ENCODE measurements around the gene BEND7.
"Not testable (repeated sequence)": the region's sequence is repeated elsewhere in the genome, so short reads cannot be mapped to it uniquely, and the experiment has no call there.

BEND7 gene

DNA sequence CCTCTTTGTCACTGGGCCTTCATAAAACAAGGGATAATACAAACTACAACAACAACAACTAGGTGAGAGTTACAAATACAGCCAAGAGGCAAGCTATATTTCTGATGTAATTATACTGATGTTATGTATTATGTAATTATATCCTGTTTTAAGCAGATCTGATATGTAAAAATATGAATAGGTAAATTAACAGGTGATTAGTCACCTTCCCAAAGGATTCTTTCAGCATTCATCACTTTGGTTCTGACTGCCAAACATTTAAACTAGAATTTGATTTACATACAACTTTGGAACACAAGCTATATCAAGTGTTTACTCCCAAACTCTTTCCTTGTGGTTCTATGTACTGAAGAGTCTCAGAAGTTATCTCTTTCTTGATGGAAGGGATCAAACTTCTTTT, 53.7 kb downstream of the BEND7 start:
- DNase-seq: no peak

DNA sequence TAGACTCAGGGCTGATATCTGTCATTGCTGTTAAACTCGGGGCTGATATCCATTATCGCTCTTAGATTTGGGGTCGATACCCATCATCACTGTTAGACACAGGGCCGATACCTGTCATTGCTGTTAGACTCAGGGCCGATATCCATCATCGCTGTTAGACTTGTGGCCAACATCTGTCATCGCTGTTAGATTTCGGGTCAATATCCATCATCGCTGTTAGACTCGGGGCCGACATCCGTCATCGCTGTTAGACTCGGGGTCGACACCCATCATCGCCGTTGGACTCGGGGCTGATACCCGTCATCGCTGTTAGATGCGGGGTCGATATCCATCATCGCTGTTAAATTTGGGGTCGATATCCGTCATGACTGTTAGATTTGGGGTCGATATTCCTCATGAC, 54.8 kb downstream of the BEND7 start:
- no peak for DNase-seq

DNA sequence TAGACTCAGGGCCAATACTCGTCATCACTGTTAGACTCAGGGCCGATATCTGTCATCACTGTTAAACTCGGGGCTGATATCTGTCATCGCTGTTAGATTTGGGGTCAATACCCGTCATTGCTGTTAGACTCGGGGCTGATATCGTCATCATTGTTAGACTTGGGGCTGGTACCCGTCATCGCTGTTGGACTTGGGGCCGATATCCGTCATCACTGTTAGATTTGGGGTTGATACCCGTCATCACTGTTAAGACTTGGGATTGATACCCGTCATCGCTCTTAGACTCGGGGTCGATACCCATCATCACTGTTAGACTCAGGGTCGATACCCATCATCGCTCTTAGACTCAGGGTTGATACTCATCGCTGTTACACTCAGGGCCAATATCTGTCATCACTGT, 56.5 kb downstream of the BEND7 start:
- DNase-seq: no peak

DNA sequence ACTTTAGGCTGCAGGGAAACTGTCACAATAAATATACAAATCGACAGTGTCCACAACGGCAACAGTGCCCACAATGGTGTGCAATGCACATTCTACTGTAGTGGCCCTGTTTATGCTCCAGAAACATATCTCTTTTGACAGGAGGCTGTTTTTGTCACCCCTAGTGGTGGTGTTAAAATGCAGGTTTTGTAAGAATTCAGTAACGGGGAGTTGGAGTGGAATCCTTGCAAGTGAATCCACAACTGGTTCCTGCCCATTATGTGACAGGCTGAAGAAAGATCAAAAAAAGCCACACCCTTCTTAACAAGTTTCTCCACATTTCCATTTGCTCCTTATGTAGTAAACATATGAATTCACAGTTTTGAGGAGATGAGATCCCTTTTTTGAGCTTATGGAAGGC, 58.5 kb downstream of the BEND7 start:
- DNase-seq: no peak

DNA sequence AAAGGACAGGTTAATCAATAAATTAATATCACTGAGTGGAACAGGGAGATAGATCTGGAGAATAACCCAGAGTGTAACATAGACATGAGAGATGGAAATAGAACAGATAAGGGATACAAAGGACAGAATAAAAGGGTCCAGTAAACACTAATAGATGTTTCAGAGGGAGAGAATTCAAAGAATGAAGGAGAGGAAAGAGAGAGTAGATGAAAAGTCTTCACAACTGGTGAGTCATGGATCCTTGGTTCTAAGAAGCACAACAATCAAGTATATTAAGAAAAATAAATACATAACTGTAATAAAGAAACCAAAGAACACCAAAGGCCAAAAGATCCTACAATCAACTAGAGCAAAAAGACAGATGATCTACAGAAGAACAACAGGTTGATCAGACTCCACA, 66.3 kb downstream of the BEND7 start:
- DNase-seq: no peak

DNA sequence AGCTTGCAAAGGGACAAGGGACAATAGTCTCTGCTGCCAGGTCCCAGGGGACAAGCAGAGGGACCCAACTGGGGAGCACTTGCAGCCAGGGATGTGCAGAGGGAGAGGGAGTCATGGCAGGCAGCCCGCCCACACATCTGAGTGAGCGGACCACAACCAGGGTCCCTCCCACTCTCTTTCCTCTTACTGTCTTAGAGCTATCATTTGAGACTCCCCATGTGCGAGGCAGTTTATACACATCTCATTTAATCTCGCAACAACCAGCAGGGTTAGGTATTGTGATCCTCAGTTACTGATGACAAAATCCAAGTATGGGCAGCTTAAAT, 70.2 kb downstream of the BEND7 start:
- DNase-seq: no peak

DNA sequence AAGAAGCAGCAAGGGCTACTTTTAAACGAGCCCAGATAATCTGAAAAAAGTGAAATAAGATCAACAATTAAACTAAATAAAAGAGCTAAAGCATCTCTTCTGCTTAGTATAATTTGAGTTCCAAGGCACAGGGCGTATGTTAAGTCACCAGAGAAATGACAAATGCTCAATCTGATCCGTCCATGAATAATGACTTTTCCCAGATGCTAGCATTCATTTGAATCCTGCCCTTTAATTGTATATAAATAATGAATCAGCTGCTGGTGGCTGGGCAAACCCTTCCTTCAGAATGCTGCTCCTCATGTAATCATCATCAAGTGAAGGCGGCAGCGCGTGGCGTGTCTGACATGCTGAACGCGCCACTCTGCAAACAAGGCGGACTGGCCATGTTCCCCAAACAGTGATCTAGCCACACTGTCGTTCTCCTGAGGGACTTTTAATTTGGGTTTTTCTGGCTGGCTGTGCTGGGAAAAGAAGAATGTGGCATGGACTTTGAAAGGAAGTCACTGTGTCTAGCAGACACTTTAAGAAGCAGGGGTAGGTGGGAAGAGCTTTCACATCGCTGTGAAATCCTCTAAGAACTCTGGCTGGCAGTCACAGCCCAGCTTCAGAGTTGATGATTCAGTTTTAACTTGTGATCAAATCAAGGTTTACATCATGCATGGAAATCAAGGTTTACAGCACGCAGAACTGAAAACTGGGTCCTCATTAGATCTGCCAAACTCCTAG, 70.7 kb downstream of the BEND7 start:
- DNase-seq: no peak

DNA sequence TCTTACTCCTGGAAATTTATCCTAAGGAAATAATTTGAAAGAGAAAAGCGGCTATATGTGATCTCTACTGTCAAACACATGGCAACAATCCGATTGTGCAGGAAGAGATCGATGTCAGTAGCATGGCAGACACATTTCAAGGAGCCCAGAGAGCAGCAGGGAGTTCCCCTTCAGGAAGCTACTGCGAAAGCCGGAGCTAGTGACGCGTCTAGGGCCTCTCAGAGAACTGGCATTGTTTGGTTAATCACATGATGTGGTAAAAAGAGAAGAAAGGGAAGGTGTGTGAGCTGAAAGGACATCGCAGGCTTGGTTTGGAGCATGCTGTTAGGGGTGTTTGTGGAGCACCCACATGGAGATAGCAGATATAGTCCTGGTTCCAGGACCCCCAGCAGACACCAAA, 74.9 kb downstream of the BEND7 start:
- DNase-seq: peak; percentile 50

DNA sequence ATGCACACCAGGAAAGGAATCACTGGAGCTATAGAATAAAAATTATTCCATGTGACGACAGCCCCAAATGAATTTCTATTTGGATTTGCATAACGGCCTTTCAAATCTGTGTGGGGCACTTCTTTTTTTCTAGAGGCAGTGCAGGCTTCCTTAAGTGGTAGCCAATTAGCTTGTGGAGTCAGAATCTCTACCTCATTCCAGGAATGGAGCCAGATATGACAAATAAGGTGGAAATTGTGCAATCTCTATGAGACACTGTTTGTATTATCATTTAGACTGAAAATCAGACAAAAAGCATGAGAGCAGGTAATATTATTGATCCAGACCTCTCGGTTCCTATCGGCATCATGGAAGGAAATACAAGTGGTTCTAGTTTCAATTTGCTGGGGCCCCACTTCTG, 78.7 kb downstream of the BEND7 start:
- no peak for DNase-seq

DNA sequence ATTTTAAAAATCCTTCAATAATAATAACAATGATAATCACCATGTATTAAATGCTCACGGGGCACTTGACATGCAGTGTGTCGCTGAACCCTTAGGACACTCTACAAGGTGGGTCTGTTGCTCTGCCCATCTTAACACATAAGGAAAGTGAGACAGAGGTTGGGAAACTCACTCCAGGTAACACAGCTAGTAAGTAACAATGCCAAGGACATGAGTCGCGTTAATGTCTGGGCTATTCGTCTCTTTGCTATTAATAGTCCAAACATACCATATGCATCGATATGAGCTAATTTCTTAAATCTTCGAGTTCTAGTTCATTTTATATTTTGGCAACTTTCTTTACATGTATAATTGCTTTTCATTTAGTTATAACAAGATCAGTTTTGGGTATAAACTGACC, 79.5 kb downstream of the BEND7 start:
- no peak for DNase-seq

DNA sequence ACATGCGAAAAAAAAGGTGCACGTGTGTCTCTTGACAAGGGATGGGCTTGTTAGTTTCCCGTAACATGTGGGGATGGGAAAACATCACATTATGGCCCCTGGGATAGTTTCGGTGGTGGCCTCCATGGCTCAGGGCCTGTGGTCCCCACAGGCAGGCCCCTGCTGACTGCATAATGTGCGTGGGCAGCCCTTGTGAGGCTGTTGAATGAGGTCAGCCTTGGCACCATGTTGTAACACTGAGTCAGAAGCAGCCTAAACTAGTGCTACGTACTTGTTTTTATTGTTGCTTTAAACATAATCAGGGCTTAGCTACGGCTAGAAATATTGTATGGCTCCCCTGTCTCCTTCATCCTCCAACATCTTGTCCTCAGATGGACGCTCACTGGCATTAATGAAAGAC, 80.6 kb downstream of the BEND7 start:
- DNase-seq: no peak

DNA sequence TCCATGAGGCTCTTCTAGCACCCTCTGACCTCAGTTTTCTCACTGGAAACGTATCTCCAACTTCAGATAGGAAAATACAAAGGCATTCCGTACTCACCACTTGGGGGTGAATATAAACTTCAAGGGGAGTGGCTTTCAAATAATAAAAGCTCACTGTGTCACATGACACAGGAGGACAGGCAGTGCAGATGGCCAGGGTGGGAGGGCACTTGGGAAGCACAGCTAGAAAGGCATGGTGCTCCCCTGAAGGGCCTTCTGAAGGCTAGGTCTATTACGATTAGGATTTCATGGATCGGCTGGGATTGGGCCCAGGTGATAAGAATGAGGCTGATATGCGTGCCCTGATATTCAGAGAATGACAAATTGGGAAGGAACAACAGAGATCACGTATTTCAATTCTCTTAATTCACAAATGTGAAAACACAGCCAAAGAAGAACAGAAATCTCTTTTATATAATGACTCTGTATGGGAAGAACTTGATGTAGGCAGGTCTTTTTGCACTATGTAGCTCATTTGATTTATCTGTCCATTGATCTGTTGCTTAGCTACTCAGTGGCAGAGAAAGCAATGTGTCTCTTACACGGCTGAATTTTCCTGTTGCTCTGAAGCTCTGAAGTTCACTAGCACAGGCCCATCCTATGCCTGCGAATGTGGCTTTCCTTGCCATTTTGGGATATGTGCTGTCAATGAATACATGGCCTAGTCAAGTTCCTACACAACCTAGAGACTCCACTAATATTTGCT, 83.0 kb downstream of the BEND7 start:
- no peak for DNase-seq

DNA sequence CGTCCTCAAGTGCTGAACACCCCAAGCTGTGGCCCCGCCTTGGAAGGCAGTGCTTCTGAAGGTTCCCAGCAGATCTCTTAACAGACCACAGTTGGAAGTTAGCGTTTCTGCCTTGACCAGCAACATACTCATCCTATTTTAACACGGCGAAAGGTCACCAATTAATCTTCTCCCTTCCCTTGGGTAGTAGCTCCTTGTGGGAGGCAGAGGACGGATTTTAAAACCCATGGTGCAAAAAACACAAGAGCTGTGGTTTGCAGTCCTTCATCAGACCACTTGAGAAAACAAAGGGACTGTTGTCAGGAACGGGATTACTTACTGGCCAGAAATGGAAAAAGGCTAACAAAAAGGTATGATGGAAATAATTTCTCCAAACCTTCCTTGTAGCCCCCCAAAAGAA, 87.3 kb downstream of the BEND7 start:
- no peak for DNase-seq

DNA sequence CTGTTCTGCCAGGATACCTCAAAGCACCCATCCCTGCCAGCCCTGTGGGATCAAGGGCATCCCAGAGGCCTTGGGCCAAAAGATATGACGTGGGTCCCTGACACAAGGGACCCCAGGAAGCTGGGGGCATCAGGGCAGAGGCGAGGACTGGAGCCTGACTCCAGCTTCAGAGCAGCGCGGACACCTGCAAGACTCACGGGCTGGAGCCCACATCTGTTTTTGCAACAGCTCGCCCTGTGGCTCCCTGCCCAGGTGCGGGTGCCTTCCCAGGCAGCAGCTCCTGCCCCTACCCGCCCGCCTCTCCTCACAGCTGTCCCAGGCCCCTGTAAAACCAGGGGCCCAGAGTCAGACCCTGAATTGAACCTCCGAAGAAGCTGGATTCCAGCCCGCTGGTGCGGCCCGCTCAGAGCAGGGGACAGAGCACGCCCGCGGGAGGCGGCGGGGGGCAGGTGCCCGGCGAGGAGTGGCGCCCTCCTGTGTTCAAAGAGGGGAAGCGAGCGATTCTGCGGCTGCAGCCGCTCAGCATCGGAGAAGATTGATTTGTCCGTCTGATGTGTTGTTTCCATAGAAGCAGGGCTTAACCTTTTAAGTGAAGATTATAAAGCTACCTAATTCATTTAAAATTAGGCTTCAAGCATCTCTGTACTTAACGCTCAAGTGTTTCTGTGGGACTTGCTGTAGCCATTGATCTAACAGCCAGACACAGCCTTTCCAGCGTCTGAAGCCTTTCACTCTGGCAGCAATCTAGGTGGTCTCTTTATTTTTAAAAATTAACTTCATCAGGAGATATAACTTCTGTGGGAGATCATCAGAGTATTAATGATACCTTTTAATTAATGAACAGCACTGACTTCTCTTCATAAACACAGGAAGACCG, 88.4 kb downstream of the BEND7 start:
- peak; percentile 76 for DNase-seq

DNA sequence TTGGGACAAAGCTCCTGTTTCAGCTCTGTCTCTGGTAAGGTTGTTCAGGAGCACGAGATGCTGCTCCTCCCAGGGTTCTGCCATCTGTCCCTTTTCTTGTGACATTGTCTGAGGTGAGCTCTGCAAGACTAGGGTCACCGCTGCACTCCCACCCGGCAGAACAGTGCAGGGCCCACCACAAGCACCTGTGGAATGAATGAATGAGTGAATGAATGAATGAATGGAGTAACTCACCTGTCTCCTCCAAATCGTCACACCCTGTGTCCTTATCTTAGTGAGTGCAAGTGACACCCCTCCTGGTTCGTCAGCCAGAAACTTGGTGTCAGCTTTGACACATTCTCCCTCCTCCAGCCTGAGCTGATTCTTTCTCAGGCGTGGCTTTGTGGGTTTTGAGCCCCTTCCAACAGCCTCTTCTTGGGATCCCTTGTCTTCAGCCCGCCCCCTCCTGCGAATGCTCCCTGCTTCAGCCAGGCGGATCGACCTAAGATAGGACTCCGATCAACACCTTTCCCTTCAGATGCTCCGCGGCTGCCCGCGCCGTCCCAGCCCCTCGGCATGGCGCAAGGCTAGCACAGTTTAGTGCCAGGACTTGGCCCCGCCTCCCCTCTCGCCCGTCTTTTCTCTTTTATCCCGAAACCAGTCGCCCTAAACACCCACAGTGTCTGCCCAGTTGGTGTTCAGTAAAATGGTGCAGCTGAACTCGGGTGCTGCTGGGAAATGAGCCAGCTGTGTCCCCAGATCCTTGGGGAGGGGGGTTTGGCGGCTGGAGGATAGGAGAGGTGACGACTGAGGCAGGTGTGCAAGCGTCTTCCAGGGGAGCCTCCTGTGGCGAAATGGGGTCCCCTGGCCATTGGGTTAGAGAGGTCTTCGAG, 89.3 kb downstream of the BEND7 start:
- DNase-seq: peak; percentile 31

DNA sequence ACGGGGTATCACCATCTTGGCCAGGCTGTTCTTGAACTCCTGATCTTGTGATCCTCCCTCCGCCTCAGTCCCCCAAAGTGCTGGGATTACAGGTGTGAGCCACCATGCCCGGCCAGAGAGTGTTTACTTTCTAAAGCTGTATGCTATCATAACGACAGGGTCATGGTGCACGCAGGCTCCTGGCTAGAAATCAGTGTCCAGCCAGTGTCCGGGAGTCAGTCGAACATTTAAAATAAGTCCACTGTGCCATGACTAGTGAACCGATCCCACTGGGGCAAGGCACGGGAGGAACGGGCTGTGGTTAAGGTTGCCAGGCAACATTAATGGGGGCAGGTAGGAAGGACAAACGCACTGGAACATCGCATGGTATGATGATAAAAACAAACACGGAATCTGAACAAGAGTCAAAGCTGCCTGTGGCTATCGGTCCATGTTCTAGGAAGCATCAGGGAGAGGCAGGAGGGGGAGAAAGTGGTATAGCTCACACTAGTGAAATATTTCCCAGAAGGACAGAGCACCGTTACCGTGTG, 91.7 kb downstream of the BEND7 start:
- DNase-seq: no peak

DNA sequence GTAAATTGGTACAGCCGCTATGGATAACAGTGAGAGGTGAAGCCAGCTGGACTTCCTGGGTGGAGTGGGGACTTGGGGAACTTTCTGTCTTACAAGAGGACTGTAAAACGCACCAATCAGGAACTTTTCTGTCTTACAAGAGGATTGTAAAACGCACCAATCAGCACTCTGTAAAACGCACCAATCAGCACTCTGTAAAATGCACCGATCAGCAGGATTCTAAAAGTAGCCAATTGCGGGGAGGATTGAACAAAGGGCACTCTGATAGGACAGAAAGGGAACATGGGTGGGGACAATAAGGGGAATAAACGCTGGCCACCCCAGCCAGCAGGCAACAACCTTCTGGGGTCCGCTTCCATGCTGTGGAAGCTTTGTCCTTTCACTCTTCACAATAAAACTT, 100.9 kb downstream of the BEND7 start:
- not testable (repeated sequence) for DNase-seq

DNA sequence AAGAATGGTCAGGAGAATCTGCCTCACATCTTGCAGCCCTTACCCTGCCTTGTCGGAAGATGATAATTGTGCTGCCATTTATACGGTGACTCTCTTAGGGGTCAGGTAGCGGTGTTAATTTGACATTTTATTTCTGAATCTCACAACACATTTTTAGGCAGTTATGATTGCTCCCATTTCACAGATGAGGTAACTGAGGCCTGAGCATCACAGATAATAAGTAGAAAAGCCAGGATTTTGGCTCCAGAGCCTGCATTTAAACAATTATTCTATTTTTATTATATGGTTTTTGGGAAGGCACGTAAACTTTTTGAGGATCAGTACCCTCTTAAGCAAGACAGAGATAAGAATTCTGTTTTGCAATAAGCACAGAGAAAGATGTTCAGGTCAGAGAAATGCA, 103.4 kb downstream of the BEND7 start:
- no peak for DNase-seq

DNA sequence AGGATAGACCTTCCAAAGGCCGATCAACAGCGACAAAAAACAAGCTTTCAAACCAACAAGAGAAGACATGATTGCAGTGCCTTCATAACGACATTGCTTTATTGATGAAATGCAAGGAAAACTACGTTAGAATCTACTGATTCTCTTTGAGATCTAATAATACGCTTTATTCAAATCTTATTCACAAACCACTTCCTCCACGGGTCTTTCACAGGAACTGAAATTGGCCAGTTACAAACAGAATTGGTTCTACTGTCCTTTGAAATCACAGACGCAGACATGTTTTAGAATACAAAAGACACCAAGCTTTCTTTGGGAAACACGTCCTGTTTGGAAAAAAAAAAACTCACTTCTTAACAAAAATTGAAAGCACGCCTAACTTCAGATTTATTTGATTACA, 106.0 kb downstream of the BEND7 start:
- DNase-seq: no peak

DNA sequence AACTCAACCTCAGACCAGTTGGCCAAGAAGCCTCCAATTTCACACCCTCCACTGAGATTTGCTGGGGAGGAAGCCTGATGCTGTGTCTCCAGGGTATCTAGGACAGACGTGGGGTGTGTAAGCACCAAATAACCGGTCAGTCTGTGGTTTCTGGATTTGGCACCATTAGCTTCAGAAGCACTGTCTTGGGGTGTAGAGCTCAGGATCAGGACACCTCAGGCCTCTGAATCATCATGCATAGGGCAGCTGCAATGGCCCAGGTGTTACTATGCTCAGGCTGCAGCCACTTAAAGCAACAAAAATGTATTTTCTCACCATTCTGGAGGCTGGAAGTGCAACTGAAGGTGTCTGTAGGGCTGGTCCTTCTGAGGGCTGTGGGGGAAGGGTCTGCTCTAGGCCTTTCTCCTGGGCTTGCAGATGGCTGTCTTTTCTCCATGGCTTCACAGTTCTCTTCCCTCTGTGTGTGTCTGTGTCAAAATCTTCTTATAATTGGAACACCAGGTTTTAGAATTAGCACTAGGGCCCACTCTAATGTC, 107.4 kb downstream of the BEND7 start:
- DNase-seq: no peak

DNA sequence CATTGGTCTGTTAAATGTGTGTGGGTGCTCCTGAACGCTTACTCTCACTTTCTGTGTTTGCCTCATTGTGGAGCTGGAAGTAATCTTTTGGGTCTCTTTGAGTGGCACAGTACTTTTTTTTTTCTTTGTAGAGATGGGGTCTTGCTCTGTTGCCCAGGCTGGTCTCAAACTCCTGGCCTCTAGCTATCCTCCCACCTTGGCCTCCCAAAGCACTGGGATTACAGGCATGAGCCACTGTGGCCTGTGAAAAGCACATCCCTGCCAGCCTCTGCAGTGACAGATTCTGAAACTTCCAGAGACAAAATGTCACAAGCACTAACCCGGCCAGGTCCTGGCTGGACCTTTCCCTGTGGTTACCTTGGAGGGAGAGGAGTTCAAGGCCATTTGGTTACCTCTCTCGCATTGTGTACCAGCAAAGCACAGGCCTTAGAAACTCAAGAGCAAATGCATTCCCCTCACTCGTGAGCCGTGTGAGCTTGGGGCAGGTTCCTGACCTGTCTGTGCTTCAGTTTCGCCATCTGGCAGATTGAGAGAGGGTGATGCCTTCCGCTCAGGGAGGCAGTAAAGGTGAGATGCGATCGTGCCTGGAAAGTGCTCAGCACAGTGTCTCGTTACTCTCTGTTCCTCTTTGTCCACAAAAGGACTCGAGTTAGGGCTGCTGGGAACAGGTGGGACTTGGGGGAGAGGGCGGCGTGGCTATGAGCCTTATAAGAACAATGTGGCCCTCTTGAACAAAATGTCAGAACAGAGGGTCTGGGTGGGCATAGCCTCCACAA, 108.1 kb downstream of the BEND7 start:
- DNase-seq: no peak
